Gastrocnemius medialis (tissue), 4 donors: ENCODE measurements around the gene SRPK2. TPM values are rescaled to one million over a fixed set of nuclear protein-coding genes. Genes with fewer than 3 reads are reported as not detected.
"Not testable (repeated sequence)": the region's sequence is repeated elsewhere in the genome, so short reads cannot be mapped to it uniquely, and the experiment has no call there.

Experiments used
- ATAC-seq, 2 donors: fragments of 150-250 bp; one replicate each; pipeline ENCODE4 v1.9.1; 2016
- DNase-seq, 2 donors: peaks; one replicate each; pipeline ENCODE4 v3.0.0-alpha.2; 2019
- H3K27ac ChIP-seq, 4 donors: fragments of 200-600 bp; sonication (generic); 1 replicate in 1 of 4; 2 replicates in 3 of 4; pipeline ENCODE4 v1.5.1; 2016 to 2018; ENCODE audit warnings: mild to moderate bottlenecking in 2 of 4, moderate library complexity in 1 of 4
- H3K27me3 ChIP-seq, 3 donors: fragments of 200-600 bp; sonication (generic) in 2 of 3; 1 replicate in 1 of 3; 2 replicates in 2 of 3; pipeline versions ENCODE4 v1.5.1 to v1.6.0; 2016 to 2019; ENCODE audit warnings: mild to moderate bottlenecking in 1 of 3, moderate library complexity in 1 of 3
- H3K36me3 ChIP-seq, 2 donors: fragments of 200-600 bp; sonication (generic) in 1 of 2; one replicate each; pipeline ENCODE4 v1.5.1; 2017 to 2018
- H3K4me1 ChIP-seq, 2 donors: fragments of 200-600 bp; sonication (generic) in 1 of 2; one replicate each; pipeline ENCODE4 v1.5.1; 2016 to 2017; ENCODE audit warnings: mild to moderate bottlenecking in 2 of 2
- H3K4me3 ChIP-seq, 4 donors: fragments of 200-600 bp; sonication (generic) in 3 of 4; 1 replicate in 1 of 4; 2 replicates in 3 of 4; pipeline ENCODE4 v1.5.1; 2016 to 2019; ENCODE audit warnings: mild to moderate bottlenecking in 2 of 4
- H3K9me3 ChIP-seq, 3 donors: fragments of 200-600 bp; sonication (generic) in 2 of 3; 1 replicate in 1 of 3; 2 replicates in 2 of 3; pipeline ENCODE4 v1.5.1; 2016 to 2019
- CTCF ChIP-seq, 5 experiments: fragments of 450-650 bp in 3 of 5; fragments of 200-600 bp in 2 of 5; sonication (generic) in 2 of 5; IDR thresholded peaks in 4 of 5; conservative IDR thresholded peaks in 1 of 5; 1 replicate in 4 of 5; 2 replicates in 1 of 5; pipeline ENCODE4 v1.5.1; 2016 to 2019; ENCODE audit warnings: antibody characterized with exemption in 5 of 5, mild to moderate bottlenecking in 3 of 5, moderate library complexity in 3 of 5
- POLR2A ChIP-seq, 2 donors: fragments of 450-650 bp; IDR thresholded peaks; one replicate each; pipeline ENCODE4 v1.6.1; 2017; ENCODE audit warnings: antibody characterized with exemption in 2 of 2, mild to moderate bottlenecking in 2 of 2, moderate library complexity in 2 of 2
- in situ Hi-C, 4 donors: fragments of 200-750 bp; cut with MboI; loops; one replicate each; pipeline versions ENCODE4 v1.15.0 to v1.8.0; 2017; ENCODE audit warnings: low sequenced_read_pairs in 4 of 4
- intact Hi-C: fragments of 100-400 bp; cut with DNase I; formaldehyde crosslinking; loops from one replicate; pipeline ENCODE4 v1.15.1; 2023; ENCODE audit warnings: low total_unique reads
- total RNA-seq, 4 donors: library from RNA; depleted of rRNA; stranded (reverse); fragments of >200 nt; gene quantifications; one replicate each; pipeline versions ENCODE4 v1.1.0 to v1.2.3, GENCODE V29; 2016

Gene SRPK2
- total RNA-seq, 4 donors from 2014 or later, result 18.1 to 49.0 (median 21.3) TPM

DNA sequence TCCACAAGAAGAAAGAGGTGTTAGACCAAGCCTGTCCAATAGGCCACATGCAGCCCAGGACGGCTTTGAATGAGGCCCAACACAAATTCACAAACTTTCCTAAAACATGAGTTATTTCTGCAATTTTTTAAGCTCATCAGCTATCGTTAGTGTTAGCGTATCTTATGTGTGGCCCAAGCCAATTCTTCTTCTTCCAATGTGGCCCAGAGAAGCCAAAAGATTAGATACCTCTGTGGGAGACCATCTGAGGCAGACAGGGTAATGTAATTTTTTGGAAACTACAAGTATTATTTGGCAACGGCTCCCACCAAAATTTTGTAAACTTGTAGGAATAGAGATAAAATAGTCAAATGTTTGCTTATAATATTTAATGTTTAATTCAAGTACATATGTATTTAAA lies 153.8 kb downstream of the SRPK2 start:
- H3K27ac ChIP-seq, result no peak overlapping the region
- H3K9me3 ChIP-seq, result no peaks in the 10 kb centered on the region
- no peak overlapping the region for H3K4me3 ChIP-seq
- no peaks in the 10 kb centered on the region for H3K27me3 ChIP-seq
- ATAC-seq, result no peak
- intact Hi-C loops (loop anchor here (5.0 kb wide), 1 partner anchor 62 kb away; no protein-coding TSS in a partner anchor), in situ Hi-C loops (no loop called here)
- no peak for DNase-seq
- peaks cover 20 to 25% of the 10 kb centered on the region in 2 donors for H3K4me1 ChIP-seq
- TF ChIP-seq POLR2A (IDR thresholded peaks at IDR 0.05) (no peak), CTCF (IDR thresholded peaks at IDR 0.05 in 4 of 5, conservative IDR thresholded peaks at IDR 0.05 in 1 of 5) (no peak)
- H3K36me3 ChIP-seq, result no peaks in the 10 kb centered on the region

DNA sequence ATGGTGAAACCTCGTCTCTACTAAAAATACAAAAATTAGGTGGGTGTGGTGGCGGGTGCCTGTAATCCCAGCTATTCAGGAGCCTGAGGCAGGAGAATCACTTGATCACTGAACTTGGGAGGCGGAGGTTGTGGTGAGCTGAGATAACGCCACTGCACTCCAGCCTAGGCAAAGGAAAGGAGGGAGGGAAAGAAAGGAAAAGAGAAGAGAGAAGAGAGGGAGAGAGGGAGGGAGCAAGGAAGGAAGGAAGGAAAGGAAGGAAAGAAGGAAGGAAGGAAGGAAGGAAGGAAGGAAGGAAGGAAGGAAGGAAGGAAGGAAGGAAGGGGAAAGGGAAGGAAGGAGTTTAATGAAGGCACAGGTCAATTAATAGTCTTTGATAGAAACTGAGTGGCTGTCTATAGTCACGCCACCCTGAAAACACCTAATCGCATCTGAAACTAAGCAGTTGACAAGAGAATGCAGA lies 155.9 kb downstream of the SRPK2 start:
- DNase-seq, intact Hi-C loops, H3K36me3 ChIP-seq, H3K9me3 ChIP-seq, H3K27me3 ChIP-seq, in situ Hi-C loops, H3K4me3 ChIP-seq, ATAC-seq, H3K27ac ChIP-seq: not testable (repeated sequence)
- H3K4me1 ChIP-seq, result peaks cover 12 to 13% of the 10 kb centered on the region in 2 donors

DNA sequence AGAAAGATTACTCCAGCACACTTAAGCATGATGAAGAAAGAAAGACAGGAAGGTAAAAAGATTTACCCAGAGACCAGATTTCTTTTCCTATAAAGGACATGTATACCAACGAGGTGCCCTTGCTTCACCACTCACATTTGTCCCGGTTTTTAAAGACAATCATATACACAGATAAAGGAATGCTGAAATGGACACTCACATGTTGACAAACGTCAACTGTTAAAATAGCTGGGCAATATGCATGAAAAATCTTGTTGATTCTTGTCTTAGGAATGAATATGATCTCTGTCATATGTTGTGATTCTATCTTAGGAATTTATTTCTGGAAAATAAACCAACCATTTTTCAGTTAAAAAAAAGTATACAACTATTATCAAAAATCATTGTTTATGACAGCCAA lies 158.2 kb downstream of the SRPK2 start:
- Histone ChIP-seq H3K27ac (no peak overlapping the region), H3K36me3 (no peaks in the 10 kb centered on the region), H3K4me3 (no peak overlapping the region), H3K4me1 (peaks cover under 1 to 6% of the 10 kb centered on the region in 2 donors), H3K9me3 (no peaks in the 10 kb centered on the region), H3K27me3 (no peaks in the 10 kb centered on the region)
- intact Hi-C loops (no loop called here), in situ Hi-C loops (no loop called here)
- TF ChIP-seq CTCF (IDR thresholded peaks at IDR 0.05 in 4 of 5, conservative IDR thresholded peaks at IDR 0.05 in 1 of 5), result no peak
- TF ChIP-seq POLR2A (IDR thresholded peaks at IDR 0.05), result no peak
- ATAC-seq (no peak), DNase-seq (no peak)

- H3K4me3 ChIP-seq, result no peak overlapping the region
- in situ Hi-C loops, result no loop called here
- TF ChIP-seq CTCF (IDR thresholded peaks at IDR 0.05 in 4 of 5, conservative IDR thresholded peaks at IDR 0.05 in 1 of 5), result no peak
- no peak for TF ChIP-seq POLR2A (IDR thresholded peaks at IDR 0.05)
- H3K27ac ChIP-seq, result no peak overlapping the region
- H3K4me1 ChIP-seq, result peaks cover 9 to 14% of the 10 kb centered on the region in 2 donors
- H3K36me3 ChIP-seq, result no peaks in the 10 kb centered on the region
- H3K9me3 ChIP-seq, result no peaks in the 10 kb centered on the region
- DNase-seq (no peak), ATAC-seq (no peak)
- H3K27me3 ChIP-seq, result no peaks in the 10 kb centered on the region
- intact Hi-C loops, result no loop called here
Measured at GRCh38 chr7:105229641-105230040, 159.1 kb downstream of the SRPK2 start.

GRCh38 chr7:105228555-105228954 lies 160.2 kb downstream of the SRPK2 start:
- ATAC-seq (no peak), DNase-seq (no peak)
- Histone ChIP-seq H3K9me3 (no peaks in the 10 kb centered on the region), H3K4me3 (no peak overlapping the region), H3K36me3 (no peaks in the 10 kb centered on the region), H3K4me1 (peaks cover 10 to 14% of the 10 kb centered on the region in 2 donors), H3K27ac (no peak overlapping the region), H3K27me3 (no peaks in the 10 kb centered on the region)
- TF ChIP-seq POLR2A (IDR thresholded peaks at IDR 0.05), result no peak
- TF ChIP-seq CTCF (IDR thresholded peaks at IDR 0.05 in 4 of 5, conservative IDR thresholded peaks at IDR 0.05 in 1 of 5), result no peak
- in situ Hi-C loops (no loop called here), intact Hi-C loops (no loop called here)
